ENCODE results near the gene LRRN4CL. TPM values are rescaled to one million over a fixed set of nuclear protein-coding genes. Genes with fewer than 3 reads are reported as not detected.

Gene LRRN4CL
- total RNA-seq, 1 donor from 2014 or later = 0.13 TPM

DNA sequence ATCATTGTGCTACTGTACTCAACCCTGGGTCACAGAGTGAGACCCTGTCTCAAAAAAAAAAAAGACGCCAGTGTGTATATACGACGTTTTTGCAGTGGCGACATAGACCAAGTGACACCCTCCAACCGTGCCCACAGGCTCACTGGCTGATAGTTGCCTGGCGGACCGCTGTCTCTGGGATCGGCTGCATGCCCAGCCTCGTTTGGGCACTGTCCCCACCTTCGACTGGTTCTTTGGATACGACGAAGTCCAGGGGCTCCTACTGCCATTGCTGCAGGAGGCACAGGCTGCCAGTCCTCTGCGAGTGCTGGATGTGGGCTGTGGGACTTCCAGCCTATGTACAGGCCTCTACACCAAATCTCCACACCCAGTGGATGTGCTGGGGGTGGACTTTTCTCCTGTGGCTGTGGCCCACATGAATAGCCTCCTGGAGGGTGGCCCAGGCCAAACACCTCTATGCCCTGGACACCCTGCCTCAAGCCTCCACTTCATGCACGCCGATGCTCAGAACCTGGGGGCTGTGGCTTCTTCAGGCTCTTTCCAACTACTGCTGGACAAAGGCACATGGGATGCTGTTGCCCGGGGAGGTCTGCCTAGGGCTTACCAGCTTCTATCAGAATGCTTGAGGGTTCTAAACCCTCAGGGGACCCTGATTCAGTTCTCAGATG, 22.9 kb downstream of the LRRN4CL start:
- H3K9me3 Mint-ChIP-seq = no peaks in the 10 kb centered on the region
- ChIA-PET CTCF (interaction anchor here (1.5 kb wide), 1 partner anchor 28 kb away, joined by 6 read pairs; no protein-coding TSS in a partner anchor), POLR2A (interaction anchor here (0.5 to 12.8 kb wide), 28 partner anchors 11 to 727 kb away, joined by 3 to 400 read pairs (median 18); partner anchors contain the start of genes B3GAT3, BSCL2, EEF1G and GANAB)
- H3K4me3 Mint-ChIP-seq = peak overlapping the region; percentile 97
- no peaks in the 10 kb centered on the region for H3K27me3 Mint-ChIP-seq
- no peak for ATAC-seq (ENCODE audit: low read depth)
- TF ChIP-seq, protein P1, sequence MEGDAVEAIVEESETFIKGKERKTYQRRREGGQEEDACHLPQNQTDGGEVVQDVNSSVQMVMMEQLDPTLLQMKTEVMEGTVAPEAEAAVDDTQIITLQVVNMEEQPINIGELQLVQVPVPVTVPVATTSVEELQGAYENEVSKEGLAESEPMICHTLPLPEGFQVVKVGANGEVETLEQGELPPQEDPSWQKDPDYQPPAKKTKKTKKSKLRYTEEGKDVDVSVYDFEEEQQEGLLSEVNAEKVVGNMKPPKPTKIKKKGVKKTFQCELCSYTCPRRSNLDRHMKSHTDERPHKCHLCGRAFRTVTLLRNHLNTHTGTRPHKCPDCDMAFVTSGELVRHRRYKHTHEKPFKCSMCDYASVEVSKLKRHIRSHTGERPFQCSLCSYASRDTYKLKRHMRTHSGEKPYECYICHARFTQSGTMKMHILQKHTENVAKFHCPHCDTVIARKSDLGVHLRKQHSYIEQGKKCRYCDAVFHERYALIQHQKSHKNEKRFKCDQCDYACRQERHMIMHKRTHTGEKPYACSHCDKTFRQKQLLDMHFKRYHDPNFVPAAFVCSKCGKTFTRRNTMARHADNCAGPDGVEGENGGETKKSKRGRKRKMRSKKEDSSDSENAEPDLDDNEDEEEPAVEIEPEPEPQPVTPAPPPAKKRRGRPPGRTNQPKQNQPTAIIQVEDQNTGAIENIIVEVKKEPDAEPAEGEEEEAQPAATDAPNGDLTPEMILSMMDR (IDR thresholded peaks at IDR 0.05) = no peak
- intact Hi-C loops (cut with micrococcal nuclease) = no loop called here
- H3K4me1 Mint-ChIP-seq = peaks cover 56% of the 10 kb centered on the region
- no peak for DNase-seq
- H3K36me3 Mint-ChIP-seq (ENCODE audit: low read depth) = peaks cover 45% of the 10 kb centered on the region
- peak overlapping the region; percentile 88 for H3K27ac Mint-ChIP-seq

DNA sequence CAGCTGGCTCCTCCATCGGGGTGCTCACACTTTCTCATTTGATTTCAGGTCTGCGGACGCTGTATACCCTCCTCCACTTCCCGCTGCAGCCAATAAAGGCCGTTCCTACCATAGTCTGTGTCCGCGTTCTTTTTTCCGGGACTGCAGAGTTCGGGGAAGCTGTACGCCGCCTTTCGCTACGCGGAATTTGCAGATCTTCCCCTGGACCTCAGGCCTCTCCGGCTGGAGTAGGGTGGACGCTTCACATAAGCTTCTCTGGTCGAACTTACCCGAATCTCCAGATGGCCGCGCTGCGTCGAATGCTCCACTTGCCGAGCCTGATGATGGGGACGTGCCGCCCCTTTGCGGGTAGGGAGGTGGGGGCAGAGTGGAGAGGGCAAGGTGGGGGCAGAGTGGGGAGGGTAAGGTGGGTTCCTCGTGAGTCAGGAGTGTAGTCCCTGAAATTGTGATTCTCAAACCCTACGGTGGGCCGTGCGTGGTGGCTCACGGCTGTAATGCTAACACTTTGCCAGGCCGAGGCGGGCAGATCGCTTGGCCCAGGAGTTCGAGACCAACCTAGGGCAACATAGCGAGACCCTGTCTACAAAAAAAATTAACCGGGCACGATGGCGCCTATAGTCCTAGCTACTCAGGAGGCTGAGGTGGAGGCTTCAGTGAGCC, 23.6 kb downstream of the LRRN4CL start:
- Mint-ChIP-seq H3K9me3 (no peaks in the 10 kb centered on the region), H3K27ac (peak overlapping the region; percentile 88), H3K36me3 (ENCODE audit: low read depth) (peaks cover 45% of the 10 kb centered on the region), H3K4me3 (peak overlapping the region; percentile 97), H3K4me1 (peaks cover 49% of the 10 kb centered on the region), H3K27me3 (no peaks in the 10 kb centered on the region)
- intact Hi-C loops (cut with micrococcal nuclease) = loop anchor here (1.0 to 2.0 kb wide), 9 partner anchors 12 to 216 kb away; partner anchors contain the start of genes EML3, GANAB, INTS5 and TMEM179B
- ATAC-seq (ENCODE audit: low read depth) = peak; percentile 33
- POLR2A ChIA-PET = interaction anchor here (0.5 to 12.8 kb wide), 54 partner anchors 12 to 1652 kb away, joined by 3 to 400 read pairs (median 6); partner anchors contain the start of genes B3GAT3, BSCL2, EEF1G and EML3
- TF ChIP-seq, protein P1 (IDR thresholded peaks at IDR 0.05) = no peak
- no peak for DNase-seq
- CTCF ChIA-PET = interaction anchor here (0.8 to 2.1 kb wide), 10 partner anchors 10 to 241 kb away, joined by 3 to 12 read pairs (median 4); partner anchors contain the start of genes INTS5, SLC3A2 and TUT1

- peak; percentile 95 for DNase-seq
- Mint-ChIP-seq H3K27ac (peak within 1 kb of the TSS; percentile 88), H3K27me3 (no peaks in the 10 kb centered on the region), H3K4me3 (peak within 1 kb of the TSS; percentile 97), H3K36me3 (ENCODE audit: low read depth) (peaks cover 48% of the 10 kb centered on the region), H3K4me1 (peaks cover 45% of the 10 kb centered on the region), H3K9me3 (no peaks in the 10 kb centered on the region)
- ChIA-PET CTCF (interaction anchor here (0.8 to 2.1 kb wide), 11 partner anchors 10 to 241 kb away, joined by 3 to 12 read pairs (median 4); partner anchors contain the start of genes INTS5, SLC3A2 and TUT1), POLR2A (interaction anchor here (0.7 to 12.8 kb wide), 58 partner anchors 11 to 1653 kb away, joined by 3 to 400 read pairs (median 6); partner anchors contain the start of genes B3GAT3, BSCL2, COX8A and EEF1G)
- TF ChIP-seq, protein P1 (IDR thresholded peaks at IDR 0.05) = no peak
- peak; percentile 89 for ATAC-seq (ENCODE audit: low read depth)
- intact Hi-C loops (cut with micrococcal nuclease) = loop anchor here (1.0 to 2.0 kb wide), 9 partner anchors 12 to 216 kb away; partner anchors contain the start of genes EML3, GANAB, INTS5 and TMEM179B
Measured at GRCh38 chr11:62665075-62665598, 24.2 kb downstream of the LRRN4CL start, which contains the start of the genes C11orf98 and CSKMT. Gene C11orf98, minus strand, starts transcription at chr11:62665210. Its CDS starts 41 bp downstream, at chr11:62665169. Gene CSKMT, plus strand, starts transcription at chr11:62665312. Its CDS starts 568 bp downstream, at chr11:62665880.

- Mint-ChIP-seq H3K27me3 (no peaks in the 10 kb centered on the region), H3K9me3 (no peaks in the 10 kb centered on the region), H3K27ac (peak overlapping the region; percentile 88), H3K4me3 (peak overlapping the region; percentile 97), H3K36me3 (ENCODE audit: low read depth) (peaks cover 48% of the 10 kb centered on the region), H3K4me1 (peaks cover 40% of the 10 kb centered on the region)
- TF ChIP-seq, protein P1 (IDR thresholded peaks at IDR 0.05) = no peak
- DNase-seq (no peak), ATAC-seq (ENCODE audit: low read depth) (peak; percentile 43)
- POLR2A ChIA-PET = interaction anchor here (0.6 to 12.8 kb wide), 55 partner anchors 11 to 1653 kb away, joined by 3 to 400 read pairs (median 7); partner anchors contain the start of genes B3GAT3, BSCL2, COX8A and EEF1G
- intact Hi-C loops (cut with micrococcal nuclease) = loop anchor here (1.0 to 2.0 kb wide), 9 partner anchors 11 to 217 kb away; partner anchors contain the start of genes EML3, GANAB, INTS5 and TMEM179B
- CTCF ChIA-PET = interaction anchor here (0.8 to 2.1 kb wide), 11 partner anchors 10 to 240 kb away, joined by 3 to 12 read pairs (median 4); partner anchors contain the start of genes INTS5, SLC3A2 and TUT1
Measured at GRCh38 chr11:62664405-62665074, 24.8 kb downstream of the LRRN4CL start.

Data from activated B cell treated with CpG ODN at 0.5 μM for 24 hours (primary cell).